ENCODE measurements around the gene GSKIP.
A peak's percentile ranks its signal among the peaks of the same experiment; 100 is the strongest.

GSKIP gene

GRCh38 chr14:96416292-96416691 is 53.0 kb downstream of the GSKIP start:
- DNase-seq (ENCODE audit: low read depth in 2 of 2), result no peak

GRCh38 chr14:96417254-96417653 is 53.9 kb downstream of the GSKIP start:
- DNase-seq (ENCODE audit: low read depth in 2 of 2), result no peak

GRCh38 chr14:96418075-96418474 is 54.7 kb downstream of the GSKIP start:
- DNase-seq (ENCODE audit: low read depth in 2 of 2), result no peak

- DNase-seq (ENCODE audit: low read depth in 2 of 2), result no peak
Measured at GRCh38 chr14:96421236-96421635, 57.9 kb downstream of the GSKIP start.

- DNase-seq (ENCODE audit: low read depth in 2 of 2), result no peak
Measured at GRCh38 chr14:96422992-96423391, 59.7 kb downstream of the GSKIP start.

- DNase-seq (ENCODE audit: low read depth in 2 of 2), result no peak
Measured at GRCh38 chr14:96423446-96424108, 60.3 kb downstream of the GSKIP start.

- peak in 1 of 2 donors; percentile 18 for DNase-seq (ENCODE audit: low read depth in 2 of 2)
Measured at GRCh38 chr14:96424109-96424989, 61.0 kb downstream of the GSKIP start.

- no peak for DNase-seq (ENCODE audit: low read depth in 2 of 2)
Measured at GRCh38 chr14:96434040-96434439, 70.7 kb downstream of the GSKIP start.

Measured in activated CD4-positive, alpha-beta T cell treated with anti-CD3 and anti-CD28 coated beads for 24 hours (primary cell).